Trophoblast cell (in vitro differentiated cells and primary cell): ENCODE data around the gene NTMT2.

Experiments used
- DNase-seq, 2 donors: peaks; one replicate each; pipeline ENCODE4 v3.0.0-alpha.2; 2016
- H2AFZ ChIP-seq: 2 replicates; pipeline ENCODE4 v1.6.1; 2013; ENCODE audit warnings: low read length, moderate library complexity, mild to moderate bottlenecking; ENCODE audit not compliant: insufficient read depth, poor library complexity
- H2AK5ac ChIP-seq: 2 replicates; pipeline ENCODE4 v1.6.1; 2013; ENCODE audit warnings: mild to moderate bottlenecking, low read length
- H2BK120ac ChIP-seq: 2 replicates; pipeline ENCODE4 v1.6.1; 2013; ENCODE audit warnings: low read length, mild to moderate bottlenecking, moderate library complexity; ENCODE audit not compliant: insufficient read depth, poor library complexity
- H2BK12ac ChIP-seq: 2 replicates; pipeline ENCODE4 v1.6.1; 2013; ENCODE audit warnings: mild to moderate bottlenecking, low read length, moderate library complexity
- H2BK5ac ChIP-seq: 2 replicates; pipeline ENCODE4 v1.6.1; 2013; ENCODE audit warnings: low read length, low read depth, moderate library complexity, mild to moderate bottlenecking; ENCODE audit not compliant: poor library complexity
- H3K14ac ChIP-seq: 2 replicates; pipeline ENCODE4 v1.6.1; 2013; ENCODE audit warnings: mild to moderate bottlenecking, low read length
- H3K18ac ChIP-seq: 2 replicates; pipeline ENCODE4 v1.6.1; 2013; ENCODE audit warnings: mild to moderate bottlenecking, low read length
- H3K23ac ChIP-seq: 2 replicates; pipeline ENCODE4 v1.6.1; 2013; ENCODE audit warnings: low read length
- H3K27ac ChIP-seq: 2 replicates; pipeline ENCODE4 v1.5.1; 2013; ENCODE audit warnings: low read depth, mild to moderate bottlenecking, inconsistent platforms, low read length, moderate library complexity
- H3K27me3 ChIP-seq: 2 replicates; pipeline ENCODE4 v1.6.1; 2013; ENCODE audit warnings: inconsistent platforms, mild to moderate bottlenecking, low read length, moderate library complexity; ENCODE audit not compliant: insufficient read depth
- H3K36me3 ChIP-seq, 2 experiments: 1 replicate in 1 of 2; 2 replicates in 1 of 2; pipeline ENCODE4 v1.6.1; 2013; ENCODE audit warnings: low read length in 2 of 2, mild to moderate bottlenecking in 2 of 2, moderate library complexity in 1 of 2; ENCODE audit not compliant: insufficient read depth in 2 of 2, control insufficient read depth in 1 of 2
- H3K4ac ChIP-seq: 2 replicates; pipeline ENCODE4 v1.6.1; 2013; ENCODE audit warnings: low read depth, mild to moderate bottlenecking, low read length, moderate library complexity
- H3K4me1 ChIP-seq, 2 experiments: 1 replicate in 1 of 2; 2 replicates in 1 of 2; pipeline ENCODE4 v1.6.1; 2013; ENCODE audit warnings: low read length in 2 of 2, mild to moderate bottlenecking in 2 of 2, moderate library complexity in 1 of 2; ENCODE audit not compliant: insufficient read depth in 2 of 2, control insufficient read depth in 1 of 2
- H3K4me2 ChIP-seq: 2 replicates; pipeline ENCODE4 v1.6.1; 2013; ENCODE audit warnings: inconsistent platforms, mild to moderate bottlenecking, low read length, moderate library complexity
- H3K4me3 ChIP-seq: 2 replicates; pipeline ENCODE4 v1.5.1; 2013; ENCODE audit warnings: mild to moderate bottlenecking, low read depth, low read length, inconsistent platforms
- H3K79me1 ChIP-seq: one replicate; pipeline ENCODE4 v1.6.1; 2013; ENCODE audit warnings: low read length
- H3K79me2 ChIP-seq: 2 replicates; pipeline ENCODE4 v1.6.1; 2013; ENCODE audit warnings: low read length, mild to moderate bottlenecking; ENCODE audit not compliant: control insufficient read depth, insufficient read depth, poor library complexity
- H3K9ac ChIP-seq: 2 replicates; pipeline ENCODE4 v1.6.1; 2013; ENCODE audit warnings: mild to moderate bottlenecking, low read length
- H3K9me3 ChIP-seq: 2 replicates; pipeline ENCODE4 v1.6.1; 2013; ENCODE audit warnings: low read depth, mild to moderate bottlenecking, control low read depth, inconsistent platforms, low read length; ENCODE audit not compliant: insufficient read depth
- H4K12ac ChIP-seq: 2 replicates; pipeline ENCODE4 v1.6.1; 2013; ENCODE audit warnings: low read depth, mild to moderate bottlenecking, low read length, moderate library complexity
- H4K8ac ChIP-seq: 2 replicates; pipeline ENCODE4 v1.6.1; 2013; ENCODE audit warnings: low read depth, mild to moderate bottlenecking, low read length, moderate library complexity
- H4K91ac ChIP-seq: one replicate; pipeline ENCODE4 v1.6.1; 2013; ENCODE audit warnings: low read depth, mild to moderate bottlenecking, low read length, moderate library complexity
- WGBS: extraction: QIAGEN DNeasy Blood & Tissue Kit; methylation state at CpG from one replicate; pipeline ENCODE4 v1.1.7; 2013; ENCODE audit warnings: missing lambda C conversion rate; ENCODE audit not compliant: insufficient read length, insufficient coverage; ENCODE audit errors: extremely low coverage; 5-methylcytosine and 5-hydroxymethylcytosine counted together

NTMT2 gene

DNA sequence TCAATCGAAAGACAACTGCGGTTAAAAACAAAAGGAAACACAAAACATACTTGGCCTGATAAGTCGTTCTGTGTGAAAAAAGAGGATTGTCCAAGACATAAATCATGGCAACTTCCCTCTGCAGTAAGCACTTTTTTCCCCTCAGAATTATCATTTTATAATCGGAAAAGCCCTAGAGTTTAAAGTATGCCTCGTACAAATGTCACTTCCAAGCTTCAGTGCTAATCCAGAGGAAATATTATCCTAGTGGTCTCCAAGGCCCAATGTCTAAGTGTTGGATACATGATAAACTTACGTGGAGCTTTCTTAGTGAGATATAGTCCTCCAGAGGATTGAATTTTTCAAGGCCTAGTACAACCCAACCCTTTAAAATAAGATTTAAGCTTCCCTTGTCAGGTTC lies 11.2 kb upstream of the NTMT2 start:
- no peak overlapping the region for H3K18ac ChIP-seq
- H3K9ac ChIP-seq = no peak overlapping the region
- H2AK5ac ChIP-seq = no peak overlapping the region
- H3K4me2 ChIP-seq = no peak overlapping the region
- H2BK12ac ChIP-seq = no peak overlapping the region
- H3K27ac ChIP-seq = no peak overlapping the region
- peaks cover 2% of the 10 kb centered on the region for H3K79me1 ChIP-seq
- H3K36me3 ChIP-seq = no peaks in the 10 kb centered on the region
- H4K12ac ChIP-seq = no peak overlapping the region
- DNase-seq = no peak
- H3K27me3 ChIP-seq = no peaks in the 10 kb centered on the region
- no peaks in the 10 kb centered on the region for H3K79me2 ChIP-seq
- no peaks in the 10 kb centered on the region for H3K9me3 ChIP-seq
- H3K4me1 ChIP-seq = peaks cover 0 to 2% of the 10 kb centered on the region in 2 experiments
- H2BK120ac ChIP-seq = no peak overlapping the region
- WGBS = no CpG with 5 or more reads among the region's 6 CpGs
- H2AFZ ChIP-seq = no peak overlapping the region
- H4K8ac ChIP-seq = no peak overlapping the region
- no peak overlapping the region for H3K4me3 ChIP-seq
- H4K91ac ChIP-seq = no peak overlapping the region
- H2BK5ac ChIP-seq = no peak overlapping the region
- no peak overlapping the region for H3K23ac ChIP-seq
- H3K4ac ChIP-seq = no peak overlapping the region
- H3K14ac ChIP-seq = no peak overlapping the region

DNA sequence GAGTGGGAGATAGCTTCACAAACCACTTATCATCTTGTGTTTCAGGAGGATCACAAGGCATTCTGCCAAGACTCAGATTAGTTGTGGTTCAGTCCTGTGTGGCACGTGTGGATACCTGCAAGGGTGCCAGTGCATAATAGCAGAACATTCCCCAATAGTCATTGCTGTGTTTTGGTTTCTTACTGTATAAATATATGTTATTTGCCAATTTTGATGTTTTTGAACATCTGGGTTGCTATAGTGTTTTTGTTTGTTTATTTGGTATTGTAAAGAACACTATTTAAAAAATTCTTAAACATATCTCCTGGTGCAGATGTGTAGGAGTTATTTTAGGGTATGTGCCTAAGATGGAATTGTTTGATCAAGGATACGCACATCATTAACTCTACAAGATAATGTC lies 5.4 kb upstream of the NTMT2 start:
- no peak overlapping the region for H3K4me2 ChIP-seq
- no peak overlapping the region for H2BK12ac ChIP-seq
- no CpG with 5 or more reads among the region's 2 CpGs for WGBS
- H4K8ac ChIP-seq = no peak overlapping the region
- H2BK120ac ChIP-seq = no peak overlapping the region
- H2AFZ ChIP-seq = no peak overlapping the region
- no peak for DNase-seq
- no peak overlapping the region for H3K23ac ChIP-seq
- H3K4me3 ChIP-seq = no peak overlapping the region
- no peak overlapping the region for H2BK5ac ChIP-seq
- no peak overlapping the region for H3K9ac ChIP-seq
- H3K14ac ChIP-seq = no peak overlapping the region
- no peak overlapping the region for H3K27ac ChIP-seq
- H4K91ac ChIP-seq = no peak overlapping the region
- no peak overlapping the region for H4K12ac ChIP-seq
- peaks cover 0 to 2% of the 10 kb centered on the region in 2 experiments for H3K4me1 ChIP-seq
- no peaks in the 10 kb centered on the region for H3K36me3 ChIP-seq
- no peaks in the 10 kb centered on the region for H3K79me1 ChIP-seq
- no peak overlapping the region for H3K4ac ChIP-seq
- no peak overlapping the region for H3K18ac ChIP-seq
- H3K79me2 ChIP-seq = no peaks in the 10 kb centered on the region
- H3K27me3 ChIP-seq = no peaks in the 10 kb centered on the region
- no peaks in the 10 kb centered on the region for H3K9me3 ChIP-seq
- no peak overlapping the region for H2AK5ac ChIP-seq

DNA sequence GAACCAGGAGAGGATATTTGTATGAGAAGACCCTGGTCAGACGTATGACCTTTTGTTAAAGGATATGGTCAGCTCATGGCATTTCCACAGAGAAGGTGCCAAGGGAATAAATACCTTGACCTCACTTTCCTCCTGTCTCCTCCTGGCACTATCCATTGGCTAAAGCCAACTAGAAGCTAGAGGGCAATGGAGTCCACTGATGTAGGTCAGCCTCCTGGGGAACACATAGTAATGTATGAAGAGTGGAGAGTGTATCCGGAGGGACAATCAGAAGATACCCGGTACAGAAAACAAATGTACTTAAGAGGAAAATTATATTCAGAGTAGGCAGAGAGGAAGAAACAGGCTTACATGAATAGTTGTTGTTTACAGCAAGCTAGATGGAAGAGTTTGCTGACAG lies 698 bp upstream of the NTMT2 start:
- Histone ChIP-seq H3K4me1 (peaks cover 4 to 6% of the 10 kb centered on the region in 2 experiments), H3K79me1 (peaks cover 4% of the 10 kb centered on the region), H3K27me3 (no peaks in the 10 kb centered on the region), H2BK5ac (no peak overlapping the region), H4K8ac (no peak overlapping the region), H2AK5ac (peak overlapping the region; percentile 29), H2AFZ (no peak overlapping the region), H2BK120ac (no peak overlapping the region), H2BK12ac (peak overlapping the region; percentile 87), H3K4me3 (no peak overlapping the region), H4K91ac (no peak overlapping the region), H3K36me3 (no peaks in the 10 kb centered on the region), H3K27ac (no peak overlapping the region), H4K12ac (no peak overlapping the region), H3K14ac (no peak overlapping the region), H3K4me2 (no peak overlapping the region), H3K9ac (no peak overlapping the region), H3K4ac (no peak overlapping the region), H3K9me3 (no peaks in the 10 kb centered on the region), H3K18ac (no peak overlapping the region), H3K79me2 (no peaks in the 10 kb centered on the region), H3K23ac (no peak overlapping the region)
- WGBS = no CpG with 5 or more reads among the region's 3 CpGs
- DNase-seq = no peak

DNA sequence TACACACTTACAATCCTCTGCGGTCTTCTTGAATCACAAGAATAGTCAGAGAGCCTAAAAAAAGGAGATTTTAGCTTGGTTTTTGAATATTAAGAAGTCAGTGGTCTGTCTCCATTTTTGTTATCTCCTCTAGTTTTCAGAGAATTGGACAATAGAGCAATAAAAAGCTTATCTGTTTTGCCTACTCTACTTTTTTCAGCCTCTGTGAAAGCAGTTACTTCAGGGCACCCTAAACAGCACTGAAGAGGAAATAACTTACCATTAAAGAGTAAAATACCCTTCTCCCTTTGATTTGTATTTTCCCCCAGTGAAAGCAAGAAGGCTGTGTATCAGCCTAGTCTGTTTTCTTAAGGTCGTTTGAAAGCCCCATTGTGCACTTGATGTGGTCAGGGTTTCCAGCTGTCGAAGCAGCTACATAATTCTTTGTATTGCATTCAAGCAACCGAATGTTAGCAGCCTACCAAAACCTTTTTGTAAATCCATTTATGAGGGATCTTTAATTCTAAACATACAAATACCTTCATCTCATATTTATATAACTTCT lies 1.0 kb downstream of the NTMT2 start:
- H3K9me3 ChIP-seq = no peaks in the 10 kb centered on the region
- H3K9ac ChIP-seq = no peak overlapping the region
- H3K36me3 ChIP-seq = no peaks in the 10 kb centered on the region
- no peak overlapping the region for H2BK120ac ChIP-seq
- H2BK5ac ChIP-seq = no peak overlapping the region
- no CpG with 5 or more reads among the region's 4 CpGs for WGBS
- no peak overlapping the region for H2BK12ac ChIP-seq
- H3K79me1 ChIP-seq = peaks cover 4% of the 10 kb centered on the region
- H4K8ac ChIP-seq = no peak overlapping the region
- no peak overlapping the region for H3K4ac ChIP-seq
- no peak overlapping the region for H3K23ac ChIP-seq
- no peak overlapping the region for H3K18ac ChIP-seq
- no peak for DNase-seq
- H3K4me3 ChIP-seq = no peak overlapping the region
- H3K4me1 ChIP-seq = peaks cover 4 to 6% of the 10 kb centered on the region in 2 experiments
- H3K27me3 ChIP-seq = no peaks in the 10 kb centered on the region
- no peak overlapping the region for H4K12ac ChIP-seq
- H3K27ac ChIP-seq = peak overlapping the region; percentile 6
- no peak overlapping the region for H4K91ac ChIP-seq
- no peak overlapping the region for H2AK5ac ChIP-seq
- H2AFZ ChIP-seq = no peak overlapping the region
- no peak overlapping the region for H3K14ac ChIP-seq
- H3K4me2 ChIP-seq = no peak overlapping the region
- H3K79me2 ChIP-seq = no peaks in the 10 kb centered on the region
